GM21526 (cell line): ENCODE measurements around the gene BSN.

Experiments
- ATAC-seq: cut with Tn5 transposase; IDR thresholded peaks from one replicate; pipeline ENCODE4 v1.9.1; 2021; ENCODE audit warnings: moderate library complexity; ENCODE audit not compliant: unreplicated experiment, low FRiP score

Gene BSN

GRCh38 chr3:49650177-49650576 is 95.9 kb downstream of the BSN start:
- ATAC-seq, result no peak

- ATAC-seq, result no peak
Observed at GRCh38 chr3:49650637-49651036, 96.4 kb downstream of the BSN start.

- ATAC-seq, result no peak
Observed at GRCh38 chr3:49652218-49652902, 98.1 kb downstream of the BSN start.

GRCh38 chr3:49652903-49653415 is 98.7 kb downstream of the BSN start:
- ATAC-seq, result no peak

GRCh38 chr3:49653621-49654020 is 99.3 kb downstream of the BSN start:
- no peak for ATAC-seq

- ATAC-seq, result no peak
Observed at GRCh38 chr3:49654176-49654825, 100.0 kb downstream of the BSN start.

- no peak for ATAC-seq
Observed at GRCh38 chr3:49654955-49655556, 100.8 kb downstream of the BSN start.

GRCh38 chr3:49655731-49656285 is 101.5 kb downstream of the BSN start:
- no peak for ATAC-seq

GRCh38 chr3:49656541-49657112 is 102.3 kb downstream of the BSN start:
- ATAC-seq, result no peak

GRCh38 chr3:49657208-49657915 is 103.1 kb downstream of the BSN start:
- ATAC-seq, result no peak

- ATAC-seq, result no peak
Observed at GRCh38 chr3:49658711-49659110, 104.4 kb downstream of the BSN start.

GRCh38 chr3:49659756-49660155 is 105.5 kb downstream of the BSN start:
- ATAC-seq, result no peak

GRCh38 chr3:49661281-49661680 is 107.0 kb downstream of the BSN start:
- ATAC-seq, result no peak

GRCh38 chr3:49662021-49662420 is 107.7 kb downstream of the BSN start:
- ATAC-seq, result no peak

- ATAC-seq, result no peak
Observed at GRCh38 chr3:49662720-49663413, 108.6 kb downstream of the BSN start.

- no peak for ATAC-seq
Observed at GRCh38 chr3:49663831-49664230, 109.6 kb downstream of the BSN start.

GRCh38 chr3:49664300-49664699 is 110.0 kb downstream of the BSN start:
- ATAC-seq, result no peak

GRCh38 chr3:49665822-49666519 is 111.7 kb downstream of the BSN start:
- ATAC-seq, result no peak

GRCh38 chr3:49666592-49666991 is 112.3 kb downstream of the BSN start:
- no peak for ATAC-seq
